H9 (cell line): ENCODE measurements around the gene WHRN. TPM values are rescaled to one million over a fixed set of nuclear protein-coding genes. Genes with fewer than 3 reads are reported as not detected.

Experiments used
- DNase-seq: peaks from one replicate; pipeline ENCODE4 v3.0.0-alpha.2; 2017
- H2AFZ ChIP-seq: one replicate; pipeline ENCODE4 v1.6.1; 2013; ENCODE audit warnings: mild to moderate bottlenecking, low read length, control low read depth, moderate library complexity
- H2AK5ac ChIP-seq: 2 replicates; pipeline ENCODE4 v1.6.1; 2013; ENCODE audit warnings: low read length, control low read depth, mixed read lengths; ENCODE audit not compliant: insufficient read length
- H2BK120ac ChIP-seq: one replicate; pipeline ENCODE4 v1.6.1; 2013; ENCODE audit warnings: low read depth, mild to moderate bottlenecking, low read length, control low read depth, inconsistent platforms; ENCODE audit not compliant: poor library complexity, severe bottlenecking
- H2BK12ac ChIP-seq: 2 replicates; pipeline ENCODE4 v1.6.1; 2013; ENCODE audit warnings: low read length, control low read depth, mixed read lengths, low read depth; ENCODE audit not compliant: insufficient read length
- H2BK15ac ChIP-seq: 2 replicates; pipeline ENCODE4 v1.6.1; 2013; ENCODE audit warnings: low read depth, low read length, control low read depth
- H2BK20ac ChIP-seq: one replicate; pipeline ENCODE4 v1.6.1; 2013; ENCODE audit warnings: low read depth, mild to moderate bottlenecking, low read length, control low read depth, inconsistent platforms; ENCODE audit not compliant: poor library complexity, severe bottlenecking
- H2BK5ac ChIP-seq: 2 replicates; pipeline ENCODE4 v1.6.1; 2013; ENCODE audit warnings: low read length, control low read depth, mixed read lengths; ENCODE audit not compliant: insufficient read length
- H3K14ac ChIP-seq: 2 replicates; pipeline ENCODE4 v1.6.1; 2013; ENCODE audit warnings: low read length, control low read depth; ENCODE audit not compliant: insufficient read depth
- H3K18ac ChIP-seq: 2 replicates; pipeline ENCODE4 v1.6.1; 2013; ENCODE audit warnings: low read depth, mild to moderate bottlenecking, mixed read lengths, low read length, control low read depth; ENCODE audit not compliant: insufficient read length
- H3K23ac ChIP-seq: 2 replicates; pipeline ENCODE4 v1.6.1; 2013; ENCODE audit warnings: low read length, control low read depth, mixed read lengths, low read depth; ENCODE audit not compliant: insufficient read length
- H3K23me2 ChIP-seq: 2 replicates; pipeline ENCODE4 v1.6.1; 2013; ENCODE audit warnings: low read depth, mild to moderate bottlenecking, mixed read lengths, low read length, control low read depth; ENCODE audit not compliant: insufficient read length, poor library complexity, severe bottlenecking
- H3K27ac ChIP-seq: 2 replicates; pipeline ENCODE4 v1.5.1; 2013; ENCODE audit warnings: low read length, control low read depth, mixed read lengths, low read depth; ENCODE audit not compliant: insufficient read length
- H3K27me3 ChIP-seq: 2 replicates; pipeline ENCODE4 v1.6.1; 2013; ENCODE audit warnings: low read length, control low read depth, inconsistent platforms; ENCODE audit not compliant: insufficient read depth
- H3K4ac ChIP-seq: 2 replicates; pipeline ENCODE4 v1.6.1; 2013; ENCODE audit warnings: low read depth, mild to moderate bottlenecking, control low read depth, inconsistent platforms, low read length, moderate library complexity
- H3K4me1 ChIP-seq: 2 replicates; pipeline ENCODE4 v1.6.1; 2013; ENCODE audit warnings: low read length, control low read depth, inconsistent platforms; ENCODE audit not compliant: insufficient read depth
- H3K4me2 ChIP-seq: 2 replicates; pipeline ENCODE4 v1.6.1; 2013; ENCODE audit warnings: low read length, control low read depth, mixed read lengths; ENCODE audit not compliant: insufficient read length, insufficient read depth
- H3K56ac ChIP-seq: 2 replicates; pipeline ENCODE4 v1.6.1; 2013; ENCODE audit warnings: low read depth, mild to moderate bottlenecking, mixed read lengths, low read length, control low read depth; ENCODE audit not compliant: insufficient read length
- H3K79me1 ChIP-seq: 2 replicates; pipeline ENCODE4 v1.6.1; 2013; ENCODE audit warnings: low read depth, mild to moderate bottlenecking, moderate library complexity, low read length, control low read depth, inconsistent platforms; ENCODE audit not compliant: insufficient read depth, poor library complexity, severe bottlenecking
- H3K79me2 ChIP-seq: 2 replicates; pipeline ENCODE4 v1.6.1; 2013; ENCODE audit warnings: low read length, control low read depth, inconsistent platforms; ENCODE audit not compliant: insufficient read depth
- H3K9ac ChIP-seq: 2 replicates; pipeline ENCODE4 v1.6.1; 2013; ENCODE audit warnings: low read length, control low read depth, mixed read lengths; ENCODE audit not compliant: insufficient read length; ENCODE audit errors: extremely low read depth
- H3K9me3 ChIP-seq: one replicate; pipeline ENCODE4 v1.6.1; 2013; ENCODE audit warnings: low read depth, low read length, inconsistent platforms; ENCODE audit not compliant: control insufficient read depth
- H3T11ph ChIP-seq: one replicate; pipeline ENCODE4 v1.6.1; 2013; ENCODE audit warnings: mild to moderate bottlenecking, low read length, control low read depth, inconsistent platforms
- H4K20me1 ChIP-seq: one replicate; pipeline ENCODE4 v1.6.1; 2013; ENCODE audit not compliant: control insufficient read depth, insufficient read length, insufficient read depth
- H4K5ac ChIP-seq: 2 replicates; pipeline ENCODE4 v1.6.1; 2013; ENCODE audit warnings: low read depth, mild to moderate bottlenecking, mixed read lengths, low read length, control low read depth; ENCODE audit not compliant: insufficient read length
- H4K8ac ChIP-seq: replicated peaks from 2 replicates; pipeline ENCODE4 v1.6.1; 2013; ENCODE audit warnings: low read length, control low read depth, mixed read lengths, low read depth; ENCODE audit not compliant: insufficient read length
- H4K91ac ChIP-seq: 2 replicates; pipeline ENCODE4 v1.6.1; 2013; ENCODE audit warnings: low read depth, mild to moderate bottlenecking, moderate library complexity, mixed read lengths, low read length, control low read depth; ENCODE audit not compliant: insufficient read length
- H3K27ac Mint-ChIP-seq, 3 experiments: 2 replicates in 2 of 3; 3 replicates in 1 of 3; pipeline ENCODE4 v1.8.0; 2020 to 2021; ENCODE audit warnings: mixed read lengths in 3 of 3, mild to moderate bottlenecking in 1 of 3, moderate library complexity in 1 of 3
- H3K27me3 Mint-ChIP-seq: 2 replicates; pipeline ENCODE4 v1.8.0; 2021; ENCODE audit warnings: low read depth, mild to moderate bottlenecking, moderate library complexity, mixed read lengths
- H3K36me3 Mint-ChIP-seq, 3 experiments: 2 replicates in 2 of 3; 3 replicates in 1 of 3; pipeline ENCODE4 v1.8.0; 2020 to 2021; ENCODE audit warnings: low read depth in 3 of 3, mixed read lengths in 3 of 3; ENCODE audit not compliant: insufficient read depth in 1 of 3
- H3K4me1 Mint-ChIP-seq, 2 experiments: 2 replicates each; pipeline ENCODE4 v1.8.0; 2020; ENCODE audit warnings: mixed read lengths in 2 of 2
- H3K4me3 Mint-ChIP-seq, 2 experiments: 2 replicates in 1 of 2; 3 replicates in 1 of 2; pipeline ENCODE4 v1.8.0; 2020 to 2021; ENCODE audit warnings: mild to moderate bottlenecking in 2 of 2, mixed read lengths in 2 of 2, moderate library complexity in 1 of 2
- H3K9me3 Mint-ChIP-seq, 2 experiments: 2 replicates in 1 of 2; 3 replicates in 1 of 2; pipeline ENCODE4 v1.8.0; 2020; ENCODE audit warnings: mild to moderate bottlenecking in 2 of 2, mixed read lengths in 2 of 2, moderate library complexity in 1 of 2
- WGBS: extraction: QIAGEN DNeasy Blood & Tissue Kit; methylation state at CpG from one replicate; pipeline ENCODE4 v1.1.7; 2013; ENCODE audit warnings: missing lambda C conversion rate, low lambda C conversion rate, mixed read lengths; ENCODE audit not compliant: insufficient read length; ENCODE audit errors: extremely low coverage; 5-methylcytosine and 5-hydroxymethylcytosine counted together
- total RNA-seq: library from RNA; stranded (reverse); gene quantifications from 2 replicates; pipeline ENCODE4 v1.2.1, GENCODE V29; 2021
- TF ChIP-seq, protein P1 (sequence below): fragments of 200-600 bp; sonication (generic); conservative IDR thresholded peaks from 3 replicates; pipeline ENCODE4 v1.8.0; 2021; ENCODE audit warnings: antibody characterized with exemption, mild to moderate bottlenecking

The WHRN gene
- total RNA-seq, 1 experiment from 2014 or later, result 2.2 TPM

DNA sequence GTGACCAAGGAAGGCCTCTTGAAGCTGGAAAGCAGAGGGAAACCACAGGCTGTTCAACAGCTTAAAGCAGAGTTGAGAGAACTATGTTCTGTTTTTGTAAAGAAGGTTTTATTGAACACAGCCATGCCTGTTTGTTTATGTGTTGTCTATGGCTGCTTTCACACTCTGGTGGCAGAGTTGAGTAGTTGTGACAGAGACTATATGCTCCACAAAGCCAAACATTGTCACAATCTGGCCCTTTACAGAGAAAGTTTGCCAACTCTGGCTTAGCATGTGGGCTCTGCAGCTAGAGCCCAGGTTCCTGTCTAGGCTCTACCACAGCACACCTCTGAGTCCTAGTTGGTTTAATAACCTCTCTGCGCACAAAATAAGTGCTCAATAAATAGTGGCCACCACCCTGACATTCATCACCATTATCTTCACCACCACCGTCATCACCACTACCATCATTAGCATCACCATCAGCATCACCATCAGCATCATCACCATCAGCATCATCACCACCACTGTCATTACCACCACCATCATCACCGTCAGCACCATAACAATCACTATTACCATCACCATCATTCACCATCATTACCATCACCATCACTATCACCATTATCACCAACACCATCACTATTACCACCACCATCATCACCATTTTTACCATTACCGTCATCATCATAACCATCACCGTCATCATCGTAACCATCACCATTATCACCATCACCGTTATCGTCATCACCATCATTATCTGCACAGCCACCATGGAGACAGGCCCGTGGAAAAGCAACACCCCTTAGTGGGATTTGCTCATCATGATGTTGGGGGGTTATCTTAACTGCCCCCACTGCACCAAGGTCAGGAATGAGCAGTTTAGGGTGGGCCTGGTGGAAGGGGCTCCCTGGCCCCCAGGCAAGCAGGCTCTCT, 135.8 kb downstream of the WHRN start:
- Histone ChIP-seq H4K8ac (peak overlapping the region; percentile 93), H3K27me3 (no peaks in the 10 kb centered on the region), H4K91ac (no peak overlapping the region), H3T11ph (no peak overlapping the region), H3K23ac (no peak overlapping the region), H3K79me2 (0 out of 2 replicates have a peak, but pooled peaks cover 3% of the 10 kb centered on the region), H2AFZ (no peak overlapping the region), H3K18ac (no peak overlapping the region), H3K9me3 (no peaks in the 10 kb centered on the region), H2BK5ac (no peak overlapping the region), H3K23me2 (peaks cover 5% of the 10 kb centered on the region), H3K56ac (no peak overlapping the region), H3K4me1 (peaks cover 13% of the 10 kb centered on the region), H4K5ac (peak overlapping the region; percentile 82), H2BK12ac (no peak overlapping the region), H2BK120ac (no peak overlapping the region), H3K4me2 (peak overlapping the region; percentile 52), H3K79me1 (no peaks in the 10 kb centered on the region), H2BK15ac (no peak overlapping the region), H4K20me1 (no peaks in the 10 kb centered on the region), H3K14ac (no peak overlapping the region), H2AK5ac (no peak overlapping the region), H3K9ac (no peak overlapping the region), H2BK20ac (no peak overlapping the region), H3K27ac (peak overlapping the region; percentile 3), H3K4ac (no peak overlapping the region)
- Mint-ChIP-seq H3K27me3 (no peaks in the 10 kb centered on the region), H3K4me3 (peak overlapping the region in 1 of 2 experiments; percentile 62; a peak in 2 of 5 replicates), H3K27ac (peak overlapping the region; percentile 4 to 99 (median 53); a peak in 5 of 7 replicates), H3K9me3 (no peaks in the 10 kb centered on the region), H3K4me1 (peaks cover 34 to 38% of the 10 kb centered on the region in 2 experiments), H3K36me3 (peaks cover 22 to 33% (median 25%) of the 10 kb centered on the region in 3 experiments)
- WGBS, result 100% methylated on average over 6 of the region's 9 CpGs
- TF ChIP-seq, protein P1, sequence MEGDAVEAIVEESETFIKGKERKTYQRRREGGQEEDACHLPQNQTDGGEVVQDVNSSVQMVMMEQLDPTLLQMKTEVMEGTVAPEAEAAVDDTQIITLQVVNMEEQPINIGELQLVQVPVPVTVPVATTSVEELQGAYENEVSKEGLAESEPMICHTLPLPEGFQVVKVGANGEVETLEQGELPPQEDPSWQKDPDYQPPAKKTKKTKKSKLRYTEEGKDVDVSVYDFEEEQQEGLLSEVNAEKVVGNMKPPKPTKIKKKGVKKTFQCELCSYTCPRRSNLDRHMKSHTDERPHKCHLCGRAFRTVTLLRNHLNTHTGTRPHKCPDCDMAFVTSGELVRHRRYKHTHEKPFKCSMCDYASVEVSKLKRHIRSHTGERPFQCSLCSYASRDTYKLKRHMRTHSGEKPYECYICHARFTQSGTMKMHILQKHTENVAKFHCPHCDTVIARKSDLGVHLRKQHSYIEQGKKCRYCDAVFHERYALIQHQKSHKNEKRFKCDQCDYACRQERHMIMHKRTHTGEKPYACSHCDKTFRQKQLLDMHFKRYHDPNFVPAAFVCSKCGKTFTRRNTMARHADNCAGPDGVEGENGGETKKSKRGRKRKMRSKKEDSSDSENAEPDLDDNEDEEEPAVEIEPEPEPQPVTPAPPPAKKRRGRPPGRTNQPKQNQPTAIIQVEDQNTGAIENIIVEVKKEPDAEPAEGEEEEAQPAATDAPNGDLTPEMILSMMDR, result no peak
- DNase-seq, result no peak
